GM19455 (cell line): ENCODE measurements around the gene BRIP1.

Source experiments
- ATAC-seq: cut with Tn5 transposase; IDR thresholded peaks from one replicate; pipeline ENCODE4 v1.9.1; 2021; ENCODE audit not compliant: unreplicated experiment

The BRIP1 gene

GRCh38 chr17:61764846-61765245, 98.5 kb downstream of the BRIP1 start:
- ATAC-seq: no peak

GRCh38 chr17:61761827-61762226, 101.5 kb downstream of the BRIP1 start:
- ATAC-seq: no peak

- ATAC-seq: no peak
These were observed 104.0 kb downstream of the BRIP1 start for GRCh38 chr17:61759362-61759761.

- no peak for ATAC-seq
These were observed 104.9 kb downstream of the BRIP1 start for GRCh38 chr17:61758430-61758829.

- peak; percentile 75 for ATAC-seq
These were observed 106.2 kb downstream of the BRIP1 start for GRCh38 chr17:61757168-61757567.

GRCh38 chr17:61756561-61756960, 106.8 kb downstream of the BRIP1 start:
- ATAC-seq: no peak

- no peak for ATAC-seq
These were observed 107.7 kb downstream of the BRIP1 start for GRCh38 chr17:61755668-61756067.

GRCh38 chr17:61755078-61755477, 108.2 kb downstream of the BRIP1 start:
- ATAC-seq: no peak

- ATAC-seq: no peak
These were observed 109.2 kb downstream of the BRIP1 start for GRCh38 chr17:61754124-61754523.

- ATAC-seq: no peak
These were observed 109.6 kb downstream of the BRIP1 start for GRCh38 chr17:61753696-61754095.

- peak; percentile 92 for ATAC-seq
These were observed 112.7 kb downstream of the BRIP1 start for GRCh38 chr17:61750656-61751055.

GRCh38 chr17:61749823-61750404, 113.4 kb downstream of the BRIP1 start:
- ATAC-seq: no peak

GRCh38 chr17:61746248-61746985, 116.9 kb downstream of the BRIP1 start:
- ATAC-seq: no peak

- no peak for ATAC-seq
These were observed 118.5 kb downstream of the BRIP1 start for GRCh38 chr17:61744804-61745203.

GRCh38 chr17:61744252-61744651, 119.1 kb downstream of the BRIP1 start:
- ATAC-seq: no peak

GRCh38 chr17:61743766-61744165, 119.6 kb downstream of the BRIP1 start:
- ATAC-seq: no peak

- no peak for ATAC-seq
These were observed 124.3 kb downstream of the BRIP1 start for GRCh38 chr17:61739002-61739401.

- ATAC-seq: no peak
These were observed 125.1 kb downstream of the BRIP1 start for GRCh38 chr17:61738249-61738648.

- ATAC-seq: no peak
These were observed 125.5 kb downstream of the BRIP1 start for GRCh38 chr17:61737820-61738219.

GRCh38 chr17:61736438-61736837, 126.9 kb downstream of the BRIP1 start:
- ATAC-seq: no peak

GRCh38 chr17:61735807-61736206, 127.5 kb downstream of the BRIP1 start:
- no peak for ATAC-seq

GRCh38 chr17:61734466-61734865, 128.9 kb downstream of the BRIP1 start:
- no peak for ATAC-seq

GRCh38 chr17:61734012-61734411, 129.3 kb downstream of the BRIP1 start:
- ATAC-seq: no peak
